ENCODE results near the gene TMEM63C.

- no peak for TF ChIP-seq EZH2phosphoT487 (IDR thresholded peaks at IDR 0.05; ENCODE audit: low read depth)
- TF ChIP-seq CTCF (IDR thresholded peaks at IDR 0.05; ENCODE audit: low read depth, low read length), result no peak
These were observed 2.3 kb downstream of the TMEM63C start for GRCh38 chr14:77183896-77184295.
